Cerebellar nuclear complex (tissue), 1 donor: ENCODE data around the gene IFT22.
"Not testable (repeated sequence)": the region's sequence is repeated elsewhere in the genome, so short reads cannot be mapped to it uniquely, and the experiment has no call there.

Experiments
- DNase-seq, 2 experiments: peaks; one replicate each; lab custom pipeline; 2025; lab: John Stamatoyannopoulos, UW

IFT22 gene

GRCh38 chr7:101308245-101309085, 13.1 kb downstream of the IFT22 start:
- DNase-seq, result no peak

- no peak for DNase-seq
These were observed 15.3 kb downstream of the IFT22 start for GRCh38 chr7:101306307-101306706.

DNA sequence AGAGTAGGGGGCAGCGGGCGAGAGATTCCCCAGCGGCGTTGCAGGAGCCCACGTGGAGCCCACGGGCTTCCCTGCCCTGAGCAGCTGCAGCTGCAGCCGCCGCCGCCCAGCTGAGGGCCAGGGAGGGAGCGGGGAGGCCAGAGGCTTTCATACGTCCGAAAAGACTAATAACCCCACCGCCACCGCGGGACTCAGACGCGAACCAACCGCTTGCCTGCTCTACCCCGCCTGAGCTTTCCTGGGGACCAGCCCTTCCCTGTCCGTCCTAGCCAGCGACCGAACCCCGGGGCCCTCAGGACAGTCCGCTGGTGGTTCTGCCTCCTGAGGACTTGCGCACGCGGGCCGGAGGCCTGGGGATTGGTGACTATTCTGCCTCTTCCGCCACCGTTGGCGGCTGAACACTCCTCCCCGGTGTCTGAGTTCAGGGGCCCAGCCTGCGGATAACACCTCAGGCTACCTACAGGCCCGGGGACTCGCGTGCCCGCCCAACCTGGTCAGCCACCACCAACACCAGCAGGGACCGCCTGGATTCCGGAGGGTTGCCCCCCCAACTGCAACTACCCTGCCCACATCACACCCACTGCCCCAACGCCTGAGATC, 18.4 kb downstream of the IFT22 start:
- no peak for DNase-seq

DNA sequence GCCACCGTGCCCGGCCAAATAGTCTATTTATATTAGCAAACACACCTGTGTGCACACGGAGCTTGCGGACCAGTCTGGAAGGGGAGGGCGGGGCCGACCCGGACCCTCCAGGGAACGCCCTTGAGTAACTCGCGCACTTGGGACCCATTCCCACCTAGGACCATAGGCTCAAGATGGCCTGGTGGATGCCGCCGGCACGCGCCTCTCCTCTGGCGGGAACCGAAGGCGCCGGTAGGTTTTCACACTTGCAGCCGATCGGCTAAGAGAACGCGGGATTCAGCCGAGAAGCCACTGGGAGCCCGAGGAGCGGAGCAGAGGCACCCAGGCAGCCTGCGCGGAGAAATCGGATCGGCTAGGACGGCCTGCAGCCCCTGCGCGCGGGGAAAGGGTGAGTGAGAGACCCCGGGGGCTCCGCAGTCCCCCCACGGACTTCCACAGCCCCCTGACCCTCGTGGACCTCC, 18.9 kb downstream of the IFT22 start:
- DNase-seq, result no peak

- no peak for DNase-seq
These were observed 20.9 kb downstream of the IFT22 start for GRCh38 chr7:101300465-101301376.

DNA sequence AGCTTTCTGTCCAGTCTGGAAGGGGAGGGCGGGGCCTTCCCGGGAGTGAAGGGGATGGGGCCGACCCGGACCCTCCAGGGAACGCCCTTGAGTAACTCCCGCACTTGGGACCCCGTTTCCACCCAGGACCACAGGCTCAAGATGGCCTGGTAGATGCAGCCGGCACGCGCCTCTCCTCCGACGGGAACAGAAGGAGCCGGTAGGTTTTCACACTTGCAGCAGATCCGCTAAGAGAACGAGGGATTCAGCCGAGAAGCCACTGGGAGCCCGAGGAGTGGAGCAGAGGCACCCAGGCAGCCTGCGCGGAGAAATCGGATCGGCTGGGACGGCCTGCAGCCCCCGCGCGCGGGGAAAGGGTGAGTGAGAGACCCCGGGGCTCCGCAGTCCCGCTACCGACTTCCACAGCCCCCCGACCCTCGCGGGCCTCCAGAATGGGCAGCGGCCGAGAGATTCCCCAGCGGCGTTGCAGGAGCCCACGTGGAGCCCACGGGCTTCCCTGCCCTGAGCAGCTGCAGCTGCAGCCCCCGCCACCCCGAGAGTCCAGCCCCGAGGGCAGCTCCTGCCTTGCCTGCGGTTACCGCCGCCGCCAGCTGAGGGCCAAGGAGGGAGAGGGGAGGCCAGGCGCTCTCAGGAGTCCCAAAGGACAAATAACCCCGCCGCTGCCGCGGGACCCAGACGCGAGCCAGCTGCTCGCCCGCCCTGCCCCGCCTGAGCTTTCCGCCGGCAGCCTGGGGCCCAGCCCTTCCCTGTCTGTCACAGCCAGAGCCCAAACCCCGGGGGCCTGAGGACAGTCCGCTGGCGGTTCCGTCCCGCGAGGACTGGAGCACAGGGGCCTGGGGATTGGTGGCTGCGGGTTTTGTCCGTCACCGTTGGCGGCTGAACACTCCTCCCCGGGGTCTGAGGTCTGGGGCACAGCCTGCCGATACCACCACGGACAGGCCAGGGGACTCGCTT, 21.8 kb downstream of the IFT22 start:
- DNase-seq, result no peak

- no peak for DNase-seq
These were observed 26.8 kb downstream of the IFT22 start for GRCh38 chr7:101294832-101295121.

DNA sequence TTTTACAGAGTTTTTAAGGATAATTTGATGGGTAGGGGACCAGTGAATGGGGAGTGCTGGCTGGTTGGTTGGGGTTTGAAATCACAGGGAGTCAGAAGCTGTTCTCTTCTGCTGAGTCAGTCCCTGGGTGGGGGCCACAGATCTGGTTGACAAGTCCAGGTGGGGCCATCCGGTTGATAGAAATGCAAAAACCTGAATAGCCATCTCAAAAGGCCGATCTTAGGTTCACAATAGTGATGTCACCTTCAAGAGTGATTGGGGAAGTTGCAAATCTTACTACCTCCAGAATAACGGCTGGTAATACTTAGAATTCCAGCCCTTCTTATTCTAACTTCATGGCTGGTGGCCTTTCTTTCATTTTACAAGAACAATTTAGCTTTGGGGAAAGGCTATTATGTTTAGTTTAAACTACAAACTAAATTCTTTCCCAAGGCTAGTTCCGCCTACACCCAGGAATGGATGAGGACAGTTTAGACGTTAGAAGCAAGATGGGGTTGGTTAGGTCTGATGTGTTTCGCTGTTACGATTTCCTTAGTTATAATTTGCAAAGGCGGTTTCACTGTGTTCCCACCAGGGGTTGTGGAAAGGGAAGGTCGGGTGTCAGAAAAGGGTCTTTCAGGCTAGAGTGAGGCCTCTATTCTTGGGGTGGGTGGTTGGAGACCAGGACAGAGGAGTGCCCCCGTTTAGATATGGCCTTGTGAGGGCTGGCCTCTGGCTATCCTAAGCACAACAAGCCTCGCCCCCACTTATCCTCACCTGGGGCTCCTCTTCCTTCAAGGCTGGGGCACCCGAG, 27.4 kb downstream of the IFT22 start:
- no peak for DNase-seq

- not testable (repeated sequence) for DNase-seq
These were observed 28.3 kb downstream of the IFT22 start for GRCh38 chr7:101293069-101294021.

GRCh38 chr7:101292566-101292965, 29.0 kb downstream of the IFT22 start:
- not testable (repeated sequence) for DNase-seq

DNA sequence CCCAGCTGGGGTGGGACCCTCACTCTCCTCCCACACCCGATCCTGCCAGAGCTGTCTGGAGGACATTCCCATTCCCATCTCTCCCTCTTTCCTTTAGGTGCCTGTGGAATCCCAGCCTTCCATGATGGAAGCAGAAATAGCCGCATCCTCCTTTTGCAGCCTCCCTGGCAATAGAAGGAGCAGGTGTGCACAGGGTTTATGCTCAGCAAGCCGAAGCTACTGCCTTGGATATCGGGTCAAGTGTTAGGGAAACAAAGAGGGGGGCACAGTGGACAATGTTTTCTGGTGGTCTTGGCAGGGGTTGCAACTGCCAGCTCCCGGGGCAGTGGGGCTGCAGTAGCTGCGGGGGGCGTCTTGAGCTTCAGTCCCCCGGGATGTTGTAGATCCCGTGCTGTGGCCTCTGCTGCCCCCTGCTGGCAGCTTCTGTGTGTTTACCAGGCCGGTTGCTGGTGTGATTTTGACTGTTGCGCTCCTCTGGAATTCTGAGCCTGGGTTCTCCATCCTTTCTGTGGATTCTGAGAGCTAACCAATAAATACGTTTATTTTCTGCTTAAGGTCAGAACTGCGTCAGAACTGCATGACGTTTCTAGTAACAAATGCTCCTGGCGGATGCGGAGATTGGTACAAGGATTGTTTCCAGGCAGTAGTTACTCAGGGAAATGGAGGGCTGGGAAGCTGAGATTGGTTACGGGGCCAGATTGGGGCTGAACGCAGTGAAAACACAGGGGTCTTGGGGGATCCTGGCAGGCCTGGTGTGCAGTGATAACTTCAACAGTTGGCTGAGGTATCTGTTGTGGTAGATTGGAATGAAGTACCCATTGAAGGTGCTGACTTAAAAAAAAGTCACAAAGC, 31.2 kb downstream of the IFT22 start:
- not testable (repeated sequence) for DNase-seq

- DNase-seq, result not testable (repeated sequence)
These were observed 31.9 kb downstream of the IFT22 start for GRCh38 chr7:101289687-101290086.

DNA sequence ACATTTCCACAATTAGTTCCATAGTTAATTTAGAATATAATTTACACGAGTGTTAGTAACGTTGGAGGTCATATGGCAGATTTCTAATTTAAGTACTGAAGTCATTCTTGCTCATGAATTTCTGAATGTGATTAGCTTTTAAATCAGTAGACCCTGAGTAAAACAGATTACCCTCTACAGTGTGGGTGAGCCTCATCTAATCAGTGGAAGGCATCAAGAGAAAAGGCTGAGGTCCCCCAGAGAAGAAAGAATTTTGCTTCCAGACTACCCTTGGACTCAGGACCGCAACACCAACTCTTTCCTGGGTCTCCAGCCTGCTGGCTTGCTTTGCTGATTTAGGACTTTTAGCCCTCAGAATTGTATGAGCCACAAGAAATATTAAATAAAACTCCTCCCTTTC, 33.2 kb downstream of the IFT22 start:
- no peak for DNase-seq

GRCh38 chr7:101287032-101287431, 34.6 kb downstream of the IFT22 start:
- DNase-seq, result no peak

DNA sequence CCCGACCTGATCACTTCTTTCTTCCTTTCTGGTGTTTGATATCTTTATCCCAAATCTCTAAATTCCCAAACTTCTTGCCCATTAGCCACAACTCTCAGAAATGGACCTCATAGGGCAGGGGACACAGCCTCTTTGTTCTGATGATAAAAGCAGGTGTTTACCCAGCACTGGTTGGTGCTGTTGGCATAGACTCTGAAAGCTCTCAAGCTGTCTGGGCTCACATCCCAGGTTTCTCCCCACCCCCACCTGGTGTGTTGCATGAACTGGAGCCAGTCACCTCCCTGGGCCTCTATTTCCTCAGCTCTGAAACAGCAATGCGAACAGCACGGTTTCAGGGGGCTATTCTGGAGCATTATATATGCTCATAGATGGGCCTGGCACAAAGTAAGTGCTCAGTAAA, 35.7 kb downstream of the IFT22 start:
- DNase-seq, result not testable (repeated sequence)

- DNase-seq, result no peak
These were observed 36.4 kb downstream of the IFT22 start for GRCh38 chr7:101285171-101285570.

- not testable (repeated sequence) for DNase-seq
These were observed 40.7 kb downstream of the IFT22 start for GRCh38 chr7:101280912-101281311.
